Testis (tissue), 3 donors: Measurements from ENCODE around the gene ERI2. TPM values are rescaled to one million over a fixed set of nuclear protein-coding genes. Genes with fewer than 3 reads are reported as not detected.
A peak's percentile ranks its signal among the peaks of the same experiment; 100 is the strongest.
"Not testable (repeated sequence)": the region's sequence is repeated elsewhere in the genome, so short reads cannot be mapped to it uniquely, and the experiment has no call there.

ENCODE experiments used
- DNase-seq: peaks from one replicate; pipeline ENCODE4 v3.0.0-alpha.2; 2019
- H3K27ac ChIP-seq, 2 donors: fragments of 200-600 bp; sonication (generic); one replicate each; pipeline ENCODE4 v1.5.1; 2019
- H3K27me3 ChIP-seq: fragments of 200-600 bp; sonication (generic); one replicate; pipeline ENCODE4 v1.5.1; 2019
- H3K36me3 ChIP-seq: fragments of 200-600 bp; sonication (generic); one replicate; pipeline ENCODE4 v1.5.1; 2017; ENCODE audit warnings: low read depth; ENCODE audit errors: missing control alignments
- H3K4me1 ChIP-seq: fragments of 200-600 bp; sonication (generic); one replicate; pipeline ENCODE4 v1.5.1; 2019
- H3K4me3 ChIP-seq, 2 donors: fragments of 200-600 bp; sonication (generic); one replicate each; pipeline ENCODE4 v1.5.1; 2017 to 2019
- H3K9me3 ChIP-seq: fragments of 200-600 bp; sonication (generic); one replicate; pipeline ENCODE4 v1.5.1; 2017
- CTCF ChIP-seq, 3 experiments: fragments of 450-650 bp in 2 of 3; fragments of 200-600 bp in 1 of 3; sonication (generic) in 1 of 3; IDR thresholded peaks; one replicate each; pipeline ENCODE4 v1.5.1; 2016 to 2019; ENCODE audit warnings: antibody characterized with exemption in 3 of 3, mild to moderate bottlenecking in 2 of 3, moderate library complexity in 1 of 3
- POLR2A ChIP-seq: fragments of 450-650 bp; IDR thresholded peaks from one replicate; pipeline ENCODE4 v1.6.1; 2017; ENCODE audit warnings: antibody characterized with exemption, mild to moderate bottlenecking, moderate library complexity
- WGBS, 2 donors: methylation state at CpG; one replicate each; pipeline ENCODE4 v1.1.5; 2018; 5-methylcytosine and 5-hydroxymethylcytosine counted together
- intact Hi-C: fragments of 100-400 bp; cut with DNase I; formaldehyde crosslinking; loops from one replicate; pipeline ENCODE4 v1.15.1; 2023; ENCODE audit warnings: low total_unique reads
- polyA plus RNA-seq: library from polyadenylated mRNA; stranded (reverse); fragments of 350-450 nt; fragmentation: Illumina TruSeq; extraction: RNeasy Lipid Tissue Mini Kit (QIAGEN cat#74804); gene quantifications from one replicate; pipeline ENCODE4 v1.2.3, GENCODE V29; 2014; ENCODE audit warnings: low read depth, low replicate concordance; ENCODE audit not compliant: insufficient read depth
- total RNA-seq, 2 donors: library from RNA; depleted of rRNA; stranded (reverse); fragments of >200 nt; gene quantifications; one replicate each; pipeline ENCODE4 v1.2.3, GENCODE V29; 2016

The ERI2 gene
- total and polyA plus RNA-seq, 3 donors from 2014 or later, result 42.9 to 71.1 (median 66.5) TPM

- no peaks in the 10 kb centered on the region for H3K9me3 ChIP-seq
- no peak overlapping the region for H3K27ac ChIP-seq
- no peak for TF ChIP-seq CTCF (IDR thresholded peaks at IDR 0.05)
- TF ChIP-seq POLR2A, result no peak
- 92 to 93% methylated on average over 4 of the region's 4 CpGs for WGBS, 2 donors
- H3K36me3 ChIP-seq, result no peaks in the 10 kb centered on the region
- intact Hi-C loops, result no loop called here
- DNase-seq, result no peak
- H3K27me3 ChIP-seq, result no peaks in the 10 kb centered on the region
- H3K4me3 ChIP-seq, result no peak overlapping the region
- H3K4me1 ChIP-seq, result no peaks in the 10 kb centered on the region
Observed at GRCh38 chr16:20814784-20815183, 8.5 kb upstream of the ERI2 start.

- Histone ChIP-seq H3K4me1 (no peaks in the 10 kb centered on the region), H3K9me3 (no peaks in the 10 kb centered on the region), H3K4me3 (no peak overlapping the region), H3K27ac (no peak overlapping the region), H3K36me3 (no peaks in the 10 kb centered on the region), H3K27me3 (no peaks in the 10 kb centered on the region)
- 89 to 94% methylated on average over 2 of the region's 2 CpGs for WGBS, 2 donors
- no peak for DNase-seq
- intact Hi-C loops, result no loop called here
- TF ChIP-seq CTCF (IDR thresholded peaks at IDR 0.05) (no peak), POLR2A (no peak)
Observed at GRCh38 chr16:20812510-20812909, 6.2 kb upstream of the ERI2 start.

- intact Hi-C loops, result no loop called here
- WGBS, 2 donors, result 93% methylated on average over 10 of the region's 10 CpGs
- no peaks in the 10 kb centered on the region for H3K4me1 ChIP-seq
- no peaks in the 10 kb centered on the region for H3K27me3 ChIP-seq
- H3K9me3 ChIP-seq, result no peaks in the 10 kb centered on the region
- DNase-seq, result no peak
- no peak overlapping the region for H3K4me3 ChIP-seq
- H3K36me3 ChIP-seq, result no peaks in the 10 kb centered on the region
- no peak overlapping the region for H3K27ac ChIP-seq
- TF ChIP-seq POLR2A (no peak), CTCF (IDR thresholded peaks at IDR 0.05) (no peak)
Observed at GRCh38 chr16:20811889-20812439, 5.7 kb upstream of the ERI2 start.

- Histone ChIP-seq H3K27ac (peak overlapping the region in 1 of 2 donors; percentile 88), H3K4me3 (no peak overlapping the region), H3K27me3 (no peaks in the 10 kb centered on the region), H3K4me1 (no peaks in the 10 kb centered on the region), H3K9me3 (no peaks in the 10 kb centered on the region), H3K36me3 (no peaks in the 10 kb centered on the region)
- DNase-seq, result no peak
- intact Hi-C loops, result no loop called here
- 67 to 72% methylated on average over 11 of the region's 11 CpGs for WGBS, 2 donors
- TF ChIP-seq POLR2A, result no peak
- TF ChIP-seq CTCF (IDR thresholded peaks at IDR 0.05), result no peak
Observed at GRCh38 chr16:20807862-20808261, 1.6 kb upstream of the ERI2 start.

- intact Hi-C loops, H3K4me1 ChIP-seq, H3K36me3 ChIP-seq, DNase-seq, H3K9me3 ChIP-seq, H3K27me3 ChIP-seq: not testable (repeated sequence)
- 1 to 6% methylated on average over 12 of the region's 12 CpGs for WGBS, 2 donors
- Histone ChIP-seq H3K4me3 (peak overlapping the region; percentile 74 to 89), H3K27ac (peak overlapping the region; percentile 88 to 91)
Observed at GRCh38 chr16:20805684-20806167, 546 bp downstream of the ERI2 start.
